HTR-8/SVneo (cell line): ENCODE results near the gene CHIA.
"Not testable (repeated sequence)": the region's sequence is repeated elsewhere in the genome, so short reads cannot be mapped to it uniquely, and the experiment has no call there.

ENCODE experiments used
- DNase-seq: peaks from one replicate; pipeline ENCODE4 v3.0.0; 2011; ENCODE audit warnings: low spot score, mixed read lengths; ENCODE audit not compliant: insufficient read length
- FAIRE-seq: peaks from 2 replicates; lab custom pipeline; 2011; peaks lifted over from hg19 to GRCh38; lab: Jason Lieb, UNC

Gene CHIA

DNA sequence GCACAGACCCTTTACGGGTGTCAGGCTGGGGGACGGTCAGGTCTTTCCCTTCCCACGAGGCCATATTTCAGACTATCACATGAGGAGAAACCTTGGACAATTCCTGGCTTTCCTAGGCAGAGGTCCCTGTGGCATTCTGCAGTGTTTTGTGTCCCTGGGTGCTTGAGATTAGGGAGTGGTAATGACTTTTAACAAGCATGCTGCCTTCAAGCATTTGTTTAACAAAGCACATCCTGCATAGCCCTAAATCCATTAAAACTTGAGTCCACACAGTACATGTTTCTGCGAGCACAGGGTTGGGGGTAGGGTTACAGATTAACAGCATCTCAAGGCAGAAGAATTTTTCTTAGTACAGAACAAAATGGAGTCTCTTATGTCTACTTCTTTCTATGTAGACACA lies 69.6 kb downstream of the CHIA start:
- DNase-seq, FAIRE-seq: not testable (repeated sequence)

DNA sequence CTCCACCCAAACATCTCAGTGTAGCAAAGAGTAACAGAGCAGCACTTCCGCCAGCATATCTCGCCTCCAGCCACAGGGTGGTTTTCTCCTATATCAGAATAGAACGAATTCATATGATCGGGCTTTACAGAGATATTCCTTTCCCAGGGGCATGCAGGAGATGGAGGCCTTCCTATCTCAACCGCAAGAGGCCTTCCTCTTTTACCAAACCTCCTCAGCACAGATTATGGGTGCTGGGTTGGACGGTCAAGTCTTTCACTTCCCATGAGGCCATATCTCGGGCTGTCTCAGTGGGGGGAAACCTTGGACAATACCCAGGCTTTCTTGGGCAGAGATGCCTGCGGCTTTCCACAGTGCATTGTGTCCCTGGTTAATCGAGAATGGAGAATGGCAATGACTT lies 71.1 kb downstream of the CHIA start:
- DNase-seq (no peak), FAIRE-seq (no peak)

- DNase-seq: no peak
- FAIRE-seq: no peak
Measured at GRCh38 chr1:111364690-111365089, 74.0 kb downstream of the CHIA start.

DNA sequence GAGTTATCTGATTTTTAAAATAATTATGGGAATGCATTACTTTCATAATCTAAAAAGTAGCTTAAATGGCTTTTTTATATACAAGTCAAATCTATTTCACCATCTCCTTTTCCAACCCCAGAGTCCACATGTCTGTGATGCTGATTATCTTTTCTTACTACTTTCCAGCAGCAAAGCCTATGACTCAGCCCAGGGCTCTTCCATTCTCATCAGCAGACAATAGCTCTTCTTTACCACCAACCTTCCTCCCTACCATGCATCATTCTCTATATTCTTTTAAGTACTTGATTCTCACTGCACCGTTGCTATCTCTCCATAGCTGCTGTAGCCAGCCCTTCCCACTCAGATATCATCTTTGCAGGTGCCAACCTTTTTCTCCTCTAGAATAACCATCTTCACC lies 75.6 kb downstream of the CHIA start:
- no peak for DNase-seq
- no peak for FAIRE-seq

GRCh38 chr1:111369177-111369576 lies 78.5 kb downstream of the CHIA start:
- FAIRE-seq (no peak), DNase-seq (peak; percentile 1)

DNA sequence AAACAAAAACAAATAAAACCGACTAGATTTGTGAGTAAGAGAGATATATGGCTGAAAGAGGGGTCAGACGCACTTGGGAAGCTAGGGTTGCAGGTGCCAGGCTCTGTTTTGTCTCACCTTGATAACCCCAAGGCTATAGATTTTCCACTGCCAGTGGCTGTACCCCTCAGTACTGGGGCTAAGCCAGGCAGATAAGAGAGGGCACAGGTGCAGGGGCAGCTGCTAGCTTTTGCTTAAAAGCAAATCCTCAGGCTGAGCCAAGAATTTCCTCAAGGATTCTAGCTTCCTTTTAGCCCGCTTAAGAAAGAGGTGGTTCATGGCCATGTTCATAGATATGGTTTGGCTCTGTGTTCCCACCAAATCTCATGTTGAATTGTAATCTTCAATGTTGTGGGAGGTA lies 79.0 kb downstream of the CHIA start:
- no peak for DNase-seq
- no peak for FAIRE-seq
